GM19328 (cell line): ENCODE measurements around the gene TRMT10B.
A peak's percentile ranks its signal among the peaks of the same experiment; 100 is the strongest.
"Not testable (repeated sequence)": the region's sequence is repeated elsewhere in the genome, so short reads cannot be mapped to it uniquely, and the experiment has no call there.

Experiments used
- ATAC-seq: cut with Tn5 transposase; IDR thresholded peaks from one replicate; pipeline ENCODE4 v1.9.1; 2021; ENCODE audit warnings: mild to moderate bottlenecking, moderate library complexity; ENCODE audit not compliant: unreplicated experiment

Gene TRMT10B

DNA sequence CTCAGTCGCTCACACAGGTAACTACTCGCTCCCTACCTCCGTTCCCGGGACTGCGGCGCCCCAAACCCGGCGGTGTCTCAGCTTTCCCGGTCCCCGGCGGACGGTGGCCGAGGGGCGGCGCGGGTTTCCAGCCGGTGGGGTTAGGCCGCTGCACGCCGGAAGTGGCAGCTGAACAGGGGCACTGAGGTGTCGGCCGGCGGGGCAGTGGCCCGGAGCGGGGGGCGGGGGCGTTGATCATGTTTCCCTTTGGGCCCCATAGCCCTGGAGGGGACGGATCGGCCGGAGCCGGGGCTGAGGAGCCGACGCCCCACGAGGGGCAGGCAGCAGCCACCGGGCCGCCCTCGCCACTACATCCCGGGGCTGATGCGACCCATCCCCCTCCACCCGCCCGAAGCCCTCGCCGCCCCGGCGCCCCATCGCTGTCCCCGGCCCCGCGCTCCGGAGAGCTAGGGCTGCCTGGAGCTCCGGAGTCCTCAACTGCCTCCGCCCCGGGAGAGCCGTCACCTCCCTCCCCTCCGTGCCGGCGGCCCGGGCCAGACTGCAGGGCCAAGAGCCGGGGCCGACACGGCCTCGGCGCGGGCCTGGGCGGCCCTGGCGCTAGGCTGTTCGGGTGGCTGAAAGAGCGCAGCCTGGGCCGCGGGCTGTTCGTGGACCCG is 47.2 kb downstream of the TRMT10B start, which contains the start of gene DCAF10:
TSS of gene DCAF10 (plus strand) at position 167 of the 656 bp plus-strand sequence. CDS start at position 237, 70 bp downstream.
- peak; percentile 56 for ATAC-seq

GRCh38 chr9:37801287-37801850 is 47.8 kb downstream of the TRMT10B start:
- ATAC-seq = peak; percentile 35

DNA sequence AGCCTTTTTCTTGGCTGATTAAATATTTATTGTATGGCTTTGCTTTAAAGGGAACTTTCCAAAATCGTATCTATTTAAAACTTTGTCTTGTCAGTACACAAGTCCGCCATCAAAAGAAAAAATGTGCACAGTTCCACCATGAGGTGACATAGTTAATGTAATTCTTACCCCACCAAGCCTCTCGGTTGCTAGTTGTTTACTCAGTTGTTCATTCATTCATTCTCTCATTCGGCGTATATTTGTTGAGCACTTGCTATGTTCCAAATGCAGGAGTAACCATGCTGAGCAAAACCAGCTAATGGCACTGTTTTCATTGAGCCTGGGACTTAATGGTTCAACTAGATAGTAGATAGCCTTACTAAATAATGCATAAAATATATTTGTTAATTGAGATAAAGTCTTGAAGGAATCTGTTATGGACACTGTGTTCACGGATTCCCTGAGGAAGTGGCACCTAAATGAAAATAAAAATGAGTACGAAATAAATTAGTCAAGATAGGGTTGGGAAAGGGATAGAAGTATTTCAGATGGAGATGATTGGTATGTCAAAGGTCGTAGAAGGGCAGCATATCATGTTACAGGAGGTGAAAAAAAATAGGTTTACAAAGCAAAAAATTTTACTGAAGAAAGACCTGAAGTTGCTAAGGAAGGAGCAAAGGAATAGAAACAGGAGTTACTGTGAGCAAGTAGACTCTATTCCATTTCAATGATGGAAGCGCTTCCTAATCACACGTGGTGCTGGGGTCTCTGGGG is 48.5 kb downstream of the TRMT10B start:
- no peak for ATAC-seq

GRCh38 chr9:37806271-37806670 is 52.7 kb downstream of the TRMT10B start:
- no peak for ATAC-seq

- ATAC-seq = not testable (repeated sequence)
Observed at GRCh38 chr9:37809676-37810075, 56.1 kb downstream of the TRMT10B start.

GRCh38 chr9:37811906-37812476 is 58.4 kb downstream of the TRMT10B start:
- ATAC-seq = no peak

- no peak for ATAC-seq
Observed at GRCh38 chr9:37812773-37813379, 59.3 kb downstream of the TRMT10B start.

- no peak for ATAC-seq
Observed at GRCh38 chr9:37818849-37819248, 65.2 kb downstream of the TRMT10B start.

GRCh38 chr9:37820142-37820541 is 66.5 kb downstream of the TRMT10B start:
- no peak for ATAC-seq

DNA sequence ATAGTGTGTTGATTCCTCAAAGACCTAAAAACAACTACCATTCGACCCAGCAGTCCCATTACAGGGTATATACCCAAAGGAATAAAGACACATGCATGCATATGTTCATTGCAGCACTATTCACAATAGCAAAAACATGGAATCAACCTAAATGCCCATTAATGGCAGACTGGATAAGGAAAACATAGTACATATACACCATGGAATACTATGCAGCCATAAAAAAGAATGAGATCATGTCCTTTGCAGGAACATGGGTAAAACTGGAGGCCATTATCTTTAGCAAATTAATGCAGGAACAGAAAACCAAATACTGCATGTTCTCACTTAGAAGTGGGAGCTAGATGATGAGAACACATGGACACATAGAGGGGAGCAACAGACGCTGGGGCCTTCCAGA is 71.6 kb downstream of the TRMT10B start:
- not testable (repeated sequence) for ATAC-seq

DNA sequence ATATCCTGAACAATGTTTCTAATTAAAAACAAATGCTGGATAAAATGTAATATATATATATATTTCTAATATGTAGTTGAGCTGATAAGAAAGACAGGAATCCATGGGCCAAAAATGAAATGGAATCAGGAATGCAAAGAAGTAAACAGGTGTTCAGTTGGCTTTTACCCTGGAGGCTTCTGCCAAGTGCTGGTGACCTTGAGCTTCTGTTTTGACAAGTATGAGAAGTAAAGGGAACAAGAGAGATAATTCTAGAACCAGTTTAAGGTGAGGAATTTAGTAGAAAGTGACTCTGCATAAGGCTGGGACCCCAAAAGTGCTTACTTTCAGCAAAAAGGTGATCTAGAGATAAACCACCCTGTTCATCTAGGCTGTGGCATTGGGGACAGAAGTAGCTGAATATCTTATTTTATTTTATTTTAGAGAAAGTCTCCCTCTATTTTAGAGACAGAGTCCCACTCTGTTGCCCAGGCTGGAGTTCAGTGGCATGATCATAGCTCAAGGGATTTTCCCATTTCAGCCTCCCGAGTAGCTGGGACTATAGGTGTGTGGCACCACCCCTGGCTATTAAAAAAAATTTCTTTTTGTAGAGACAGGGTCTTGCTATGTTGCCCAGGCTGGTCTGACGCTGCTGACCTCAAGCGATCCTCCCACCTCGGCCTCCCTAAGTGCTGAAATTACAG is 74.0 kb downstream of the TRMT10B start:
- no peak for ATAC-seq
